HG03108 (cell line): ENCODE results near the gene SSBP4.
A peak's percentile ranks its signal among the peaks of the same experiment; 100 is the strongest.

Source experiments
- ATAC-seq: cut with Tn5 transposase; IDR thresholded peaks from one replicate; pipeline ENCODE4 v1.9.1; 2021; ENCODE audit warnings: moderate library complexity; ENCODE audit not compliant: unreplicated experiment

Gene SSBP4

GRCh38 chr19:18419699-18420460, 682 bp downstream of the SSBP4 start:
- ATAC-seq, result no peak

- no peak for ATAC-seq
These were observed 1.7 kb downstream of the SSBP4 start for GRCh38 chr19:18420930-18421329.

GRCh38 chr19:18421371-18421959, 2.3 kb downstream of the SSBP4 start:
- ATAC-seq, result no peak

GRCh38 chr19:18422530-18423191, 3.5 kb downstream of the SSBP4 start:
- ATAC-seq, result no peak

- ATAC-seq, result no peak
These were observed 4.2 kb downstream of the SSBP4 start for GRCh38 chr19:18423258-18424020.

- ATAC-seq, result no peak
These were observed 5.1 kb downstream of the SSBP4 start for GRCh38 chr19:18424122-18424889.

- ATAC-seq, result no peak
These were observed 5.8 kb downstream of the SSBP4 start for GRCh38 chr19:18424890-18425514.

GRCh38 chr19:18425515-18426415, 6.6 kb downstream of the SSBP4 start:
- ATAC-seq, result no peak

- no peak for ATAC-seq
These were observed 7.2 kb downstream of the SSBP4 start for GRCh38 chr19:18426416-18426767.

GRCh38 chr19:18427080-18427742, 8.0 kb downstream of the SSBP4 start:
- ATAC-seq, result no peak

GRCh38 chr19:18427743-18428113, 8.5 kb downstream of the SSBP4 start:
- ATAC-seq, result no peak

GRCh38 chr19:18428173-18428786, 9.1 kb downstream of the SSBP4 start:
- ATAC-seq, result no peak

- peak; percentile 42 for ATAC-seq
These were observed 9.8 kb downstream of the SSBP4 start for GRCh38 chr19:18428787-18429674.

GRCh38 chr19:18429717-18430416, 10.7 kb downstream of the SSBP4 start:
- ATAC-seq, result no peak

- no peak for ATAC-seq
These were observed 11.4 kb downstream of the SSBP4 start for GRCh38 chr19:18430417-18431144.
